Left cardiac atrium (tissue), 4 donors: ENCODE results near the gene MXRA7. TPM values are rescaled to one million over a fixed set of nuclear protein-coding genes. Genes with fewer than 3 reads are reported as not detected.
"Not testable (repeated sequence)": the region's sequence is repeated elsewhere in the genome, so short reads cannot be mapped to it uniquely, and the experiment has no call there.

Source experiments
- ATAC-seq, 2 donors: fragments of 200-7000 bp; cut with Tn5 transposase; one replicate each; pipeline ENCODE4 v1.9.1; 2020; ENCODE audit warnings: mild to moderate bottlenecking in 2 of 2, moderate library complexity in 2 of 2
- DNase-seq: peaks from one replicate; pipeline ENCODE4 v3.0.0-alpha.2; 2020
- intact Hi-C, 2 donors: fragments of 100-400 bp; cut with DNase I; formaldehyde crosslinking; loops; one replicate each; pipeline versions ENCODE4 v1.14.1 to v1.15.1; 2022 to 2023
- total RNA-seq, 2 donors: library from RNA; stranded (reverse); fragmentation: NEBNext Ultra II Directional; extraction: Animal tissue kit (Norgen Biotek cat#: 25700); gene quantifications; one replicate each; pipeline ENCODE4 v1.2.1, GENCODE V29; 2021
- donor health status: DM: no; HTN: yes; CAD: no.
- donor health status: DM: no; HTN: yes; CAD: no; lungs with severe emphysema.
- donor health status: DM: yes; HTN: yes; CAD: no.
- donor health status: Dilated cardiomyopathy.

MXRA7 gene
- total RNA-seq, 2 donors from 2014 or later: 394 to 506 TPM

GRCh38 chr17:76737082-76737675 lies 26.4 kb upstream of the MXRA7 start, which contains the start of gene SRSF2:
Gene SRSF2, minus strand, starts transcription at chr17:76737331. Its CDS starts 171 bp downstream, at chr17:76737160.
- DNase-seq (peak; percentile 98), ATAC-seq (peak; percentile 90 to 92)
- intact Hi-C loops: no loop called here

GRCh38 chr17:76736349-76737081 lies 25.8 kb upstream of the MXRA7 start:
- DNase-seq: peak; percentile 82
- intact Hi-C loops: no loop called here
- ATAC-seq: peak; percentile 57 to 62

GRCh38 chr17:76735586-76736348 lies 25.0 kb upstream of the MXRA7 start:
- ATAC-seq (no peak), DNase-seq (no peak)
- intact Hi-C loops: no loop called here

- intact Hi-C loops: no loop called here
- DNase-seq: no peak
- ATAC-seq: no peak
These were observed 24.2 kb upstream of the MXRA7 start for GRCh38 chr17:76735006-76735405.

GRCh38 chr17:76734080-76734840 lies 23.5 kb upstream of the MXRA7 start:
- no peak for ATAC-seq
- no peak for DNase-seq
- intact Hi-C loops: no loop called here

- ATAC-seq (no peak), DNase-seq (no peak)
- intact Hi-C loops: no loop called here
These were observed 22.8 kb upstream of the MXRA7 start for GRCh38 chr17:76733618-76733957.

GRCh38 chr17:76732734-76733617 lies 22.2 kb upstream of the MXRA7 start:
- ATAC-seq (no peak), DNase-seq (no peak)
- intact Hi-C loops: no loop called here

- intact Hi-C loops, DNase-seq, ATAC-seq: not testable (repeated sequence)
These were observed 21.3 kb upstream of the MXRA7 start for GRCh38 chr17:76731800-76732733.

- intact Hi-C loops: no loop called here
- DNase-seq (no peak), ATAC-seq (no peak)
These were observed 17.1 kb upstream of the MXRA7 start for GRCh38 chr17:76727745-76728456.

- intact Hi-C loops: no loop called here
- DNase-seq (peak; percentile 89), ATAC-seq (peak; percentile 58 to 68)
These were observed 16.3 kb upstream of the MXRA7 start, which contains the start of gene METTL23 for GRCh38 chr17:76726776-76727718. Gene METTL23, plus strand, starts transcription at chr17:76726839. Its CDS starts 2,872 bp downstream, at chr17:76729711.

- DNase-seq: peak; percentile 97
- ATAC-seq: peak; percentile 94 to 96
- intact Hi-C loops: no loop called here
These were observed 15.5 kb upstream of the MXRA7 start, which contains the start of gene JMJD6 for GRCh38 chr17:76726231-76726775. Gene JMJD6, minus strand, starts transcription at chr17:76726606. Its CDS starts 131 bp downstream, at chr17:76726475.

- DNase-seq: peak; percentile 84
- intact Hi-C loops: no loop called here
- ATAC-seq: peak; percentile 46 to 58
These were observed 14.9 kb upstream of the MXRA7 start for GRCh38 chr17:76725580-76726230.

GRCh38 chr17:76723812-76724211 lies 13.0 kb upstream of the MXRA7 start:
- DNase-seq (no peak), ATAC-seq (no peak)
- intact Hi-C loops: no loop called here

GRCh38 chr17:76722977-76723376 lies 12.2 kb upstream of the MXRA7 start:
- intact Hi-C loops, DNase-seq, ATAC-seq: not testable (repeated sequence)

GRCh38 chr17:76722279-76722678 lies 11.5 kb upstream of the MXRA7 start:
- no peak for DNase-seq
- intact Hi-C loops: no loop called here
- ATAC-seq: no peak
